ENCODE measurements around the gene PLSCR3. TPM values are rescaled to one million over a fixed set of nuclear protein-coding genes. Genes with fewer than 3 reads are reported as not detected.
"Not testable (repeated sequence)": the region's sequence is repeated elsewhere in the genome, so short reads cannot be mapped to it uniquely, and the experiment has no call there.

PLSCR3 gene
- total RNA-seq, 1 experiment from 2014 or later = 15.2 TPM

GRCh38 chr17:7369825-7370224, 24.5 kb downstream of the PLSCR3 start:
- POLR2A ChIA-PET (ENCODE audit: low non-redundant PET) = no interaction called here

GRCh38 chr17:7368599-7368994, 25.7 kb downstream of the PLSCR3 start:
- H3K27ac ChIP-seq (ENCODE audit: low read depth, low read length, poor library complexity, severe bottlenecking); H3K36me3 ChIP-seq (ENCODE audit: insufficient read depth, low read length, poor library complexity, severe bottlenecking); H3K27me3 ChIP-seq (replicated peaks; ENCODE audit: insufficient read depth, low read depth, low read length, poor library complexity); H3K9me3 ChIP-seq (ENCODE audit: low read depth, low read length, poor library complexity, severe bottlenecking); POLR2A ChIA-PET (ENCODE audit: low non-redundant PET); intact Hi-C loops (cut with micrococcal nuclease; ENCODE audit: unreplicated experiment); BruUV-seq (replicated peaks); H3K4me1 ChIP-seq (ENCODE audit: insufficient read depth, low read length, poor library complexity, severe bottlenecking); H3K4me3 ChIP-seq (ENCODE audit: low read depth, low read length, poor library complexity, severe bottlenecking); DNase-seq (ENCODE audit: low spot score): not testable (repeated sequence)
- CTCF ChIA-PET = interaction anchor here (1.6 kb wide), 1 partner anchor 13 kb away, joined by 3 read pairs; no protein-coding TSS in a partner anchor

More at GRCh38 chr17:7369825-7370224, 24.5 kb downstream of the PLSCR3 start:
- Histone ChIP-seq H3K27ac (ENCODE audit: low read depth, low read length, poor library complexity, severe bottlenecking) (no peak overlapping the region), H3K36me3 (ENCODE audit: insufficient read depth, low read length, poor library complexity, severe bottlenecking) (no peaks in the 10 kb centered on the region), H3K27me3 (replicated peaks; ENCODE audit: insufficient read depth, low read depth, low read length, poor library complexity) (no peaks in the 10 kb centered on the region), H3K4me1 (ENCODE audit: insufficient read depth, low read length, poor library complexity, severe bottlenecking) (no peaks in the 10 kb centered on the region), H3K9me3 (ENCODE audit: low read depth, low read length, poor library complexity, severe bottlenecking) (no peaks in the 10 kb centered on the region), H3K4me3 (ENCODE audit: low read depth, low read length, poor library complexity, severe bottlenecking) (no peak overlapping the region)
- intact Hi-C loops (cut with micrococcal nuclease; ENCODE audit: unreplicated experiment) = no loop called here
- DNase-seq (ENCODE audit: low spot score) = no peak
- BruUV-seq (replicated peaks) = no TSS peak
- CTCF ChIA-PET = interaction anchor here (1.6 kb wide), 1 partner anchor 14 kb away, joined by 3 read pairs; no protein-coding TSS in a partner anchor
- TF ChIP-seq EZH2 (IDR thresholded peaks at IDR 0.05; ENCODE audit: borderline replicate concordance, low read depth, low read length, poor library complexity, severe bottlenecking) (no peak), CTCF (conservative IDR thresholded peaks at IDR 0.05; ENCODE audit: low read depth, low read length) (no peak)

GRCh38 chr17:7367918-7368598, 26.3 kb downstream of the PLSCR3 start:
- H3K27ac ChIP-seq (ENCODE audit: low read depth, low read length, poor library complexity, severe bottlenecking) = no peak overlapping the region
- DNase-seq (ENCODE audit: low spot score) = no peak
- H3K4me3 ChIP-seq (ENCODE audit: low read depth, low read length, poor library complexity, severe bottlenecking) = no peak overlapping the region
- no peak for TF ChIP-seq CTCF (conservative IDR thresholded peaks at IDR 0.05; ENCODE audit: low read depth, low read length)
- no peak for TF ChIP-seq EZH2 (IDR thresholded peaks at IDR 0.05; ENCODE audit: borderline replicate concordance, low read depth, low read length, poor library complexity, severe bottlenecking)
- H3K27me3 ChIP-seq (replicated peaks; ENCODE audit: insufficient read depth, low read depth, low read length, poor library complexity) = no peaks in the 10 kb centered on the region
- ChIA-PET CTCF (no interaction called here), POLR2A (ENCODE audit: low non-redundant PET) (no interaction called here)
- intact Hi-C loops (cut with micrococcal nuclease; ENCODE audit: unreplicated experiment) = no loop called here
- BruUV-seq (replicated peaks) = no TSS peak
- H3K4me1 ChIP-seq (ENCODE audit: insufficient read depth, low read length, poor library complexity, severe bottlenecking) = no peaks in the 10 kb centered on the region
- H3K9me3 ChIP-seq (ENCODE audit: low read depth, low read length, poor library complexity, severe bottlenecking) = no peaks in the 10 kb centered on the region
- no peaks in the 10 kb centered on the region for H3K36me3 ChIP-seq (ENCODE audit: insufficient read depth, low read length, poor library complexity, severe bottlenecking)

DNA sequence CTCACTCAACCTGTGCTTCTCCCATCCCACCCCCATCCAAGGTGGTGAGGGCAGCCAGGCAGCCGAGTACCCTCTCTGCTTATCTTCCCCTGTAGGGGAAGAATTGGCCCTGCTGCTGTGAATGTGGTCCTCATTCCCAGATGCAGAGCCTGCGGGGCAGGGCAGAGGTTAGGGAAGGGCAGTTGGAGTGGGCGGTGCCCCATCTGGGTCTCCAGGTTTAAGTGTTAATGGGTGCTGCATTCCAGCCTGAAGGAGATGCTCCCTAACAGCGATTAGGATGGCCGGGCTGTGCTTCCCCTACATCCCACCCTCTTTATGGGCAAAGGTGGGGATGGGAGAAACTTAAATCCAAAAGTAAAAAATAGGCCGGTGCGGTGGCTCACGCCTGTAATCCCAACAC, 27.2 kb downstream of the PLSCR3 start:
- H3K4me3 ChIP-seq (ENCODE audit: low read depth, low read length, poor library complexity, severe bottlenecking) = no peak overlapping the region
- BruUV-seq (replicated peaks) = no TSS peak
- no peaks in the 10 kb centered on the region for H3K36me3 ChIP-seq (ENCODE audit: insufficient read depth, low read length, poor library complexity, severe bottlenecking)
- intact Hi-C loops (cut with micrococcal nuclease; ENCODE audit: unreplicated experiment) = no loop called here
- ChIA-PET POLR2A (ENCODE audit: low non-redundant PET) (no interaction called here), CTCF (no interaction called here)
- no peak for DNase-seq (ENCODE audit: low spot score)
- no peak for TF ChIP-seq EZH2 (IDR thresholded peaks at IDR 0.05; ENCODE audit: borderline replicate concordance, low read depth, low read length, poor library complexity, severe bottlenecking)
- TF ChIP-seq CTCF (conservative IDR thresholded peaks at IDR 0.05; ENCODE audit: low read depth, low read length) = no peak
- H3K4me1 ChIP-seq (ENCODE audit: insufficient read depth, low read length, poor library complexity, severe bottlenecking) = no peaks in the 10 kb centered on the region
- no peaks in the 10 kb centered on the region for H3K27me3 ChIP-seq (replicated peaks; ENCODE audit: insufficient read depth, low read depth, low read length, poor library complexity)
- H3K9me3 ChIP-seq (ENCODE audit: low read depth, low read length, poor library complexity, severe bottlenecking) = no peaks in the 10 kb centered on the region
- no peak overlapping the region for H3K27ac ChIP-seq (ENCODE audit: low read depth, low read length, poor library complexity, severe bottlenecking)

- H3K9me3 ChIP-seq (ENCODE audit: low read depth, low read length, poor library complexity, severe bottlenecking); CTCF ChIA-PET; H3K4me3 ChIP-seq (ENCODE audit: low read depth, low read length, poor library complexity, severe bottlenecking); H3K4me1 ChIP-seq (ENCODE audit: insufficient read depth, low read length, poor library complexity, severe bottlenecking); POLR2A ChIA-PET (ENCODE audit: low non-redundant PET); H3K27ac ChIP-seq (ENCODE audit: low read depth, low read length, poor library complexity, severe bottlenecking); BruUV-seq (replicated peaks); H3K27me3 ChIP-seq (replicated peaks; ENCODE audit: insufficient read depth, low read depth, low read length, poor library complexity); DNase-seq (ENCODE audit: low spot score); H3K36me3 ChIP-seq (ENCODE audit: insufficient read depth, low read length, poor library complexity, severe bottlenecking); intact Hi-C loops (cut with micrococcal nuclease; ENCODE audit: unreplicated experiment): not testable (repeated sequence)
These were observed 28.4 kb downstream of the PLSCR3 start for GRCh38 chr17:7365963-7366362.

Measured in A673 (cell line).